GM19193 (cell line): ENCODE measurements around the gene RARB.

Experiments
- POLR2A ChIP-seq: IDR thresholded peaks from 4 replicates; pipeline ENCODE4 v1.6.1; 2011; ENCODE audit not compliant: insufficient read depth, insufficient read length; ENCODE audit errors: extremely low read depth

The RARB gene

GRCh38 chr3:25449857-25450256, 21.8 kb downstream of the RARB start:
- no peak for TF ChIP-seq POLR2A

- TF ChIP-seq POLR2A = no peak
Measured at GRCh38 chr3:25452192-25452591, 24.1 kb downstream of the RARB start.

GRCh38 chr3:25452740-25453139, 24.7 kb downstream of the RARB start:
- TF ChIP-seq POLR2A = no peak

- TF ChIP-seq POLR2A = no peak
Measured at GRCh38 chr3:25453619-25454004, 25.5 kb downstream of the RARB start.

GRCh38 chr3:25454005-25454927, 26.2 kb downstream of the RARB start:
- no peak for TF ChIP-seq POLR2A

GRCh38 chr3:25455441-25456132, 27.5 kb downstream of the RARB start:
- no peak for TF ChIP-seq POLR2A

- no peak for TF ChIP-seq POLR2A
Measured at GRCh38 chr3:25456723-25457670, 28.9 kb downstream of the RARB start.

- TF ChIP-seq POLR2A = no peak
Measured at GRCh38 chr3:25457671-25458419, 29.8 kb downstream of the RARB start.

- no peak for TF ChIP-seq POLR2A
Measured at GRCh38 chr3:25458420-25458814, 30.4 kb downstream of the RARB start.

GRCh38 chr3:25460751-25461150, 32.7 kb downstream of the RARB start:
- TF ChIP-seq POLR2A = no peak

- TF ChIP-seq POLR2A = no peak
Measured at GRCh38 chr3:25461946-25462345, 33.9 kb downstream of the RARB start.

- no peak for TF ChIP-seq POLR2A
Measured at GRCh38 chr3:25462495-25462894, 34.4 kb downstream of the RARB start.

- no peak for TF ChIP-seq POLR2A
Measured at GRCh38 chr3:25463836-25464418, 35.9 kb downstream of the RARB start.
